Adrenal gland (tissue), 12 donors: ENCODE data around the gene LARP4B. TPM values are rescaled to one million over a fixed set of nuclear protein-coding genes. Genes with fewer than 3 reads are reported as not detected.

Experiments used
- DNase-seq, 7 donors: peaks; one replicate each; pipeline ENCODE4 v3.0.0-alpha.2; 2019 to 2020
- H3K27ac ChIP-seq, 5 donors: fragments of 200-600 bp; sonication (generic) in 4 of 5; 1 replicate in 3 of 5; 2 replicates in 2 of 5; pipeline versions ENCODE4 v1.5.1 to v1.8.0; 2016 to 2020; ENCODE audit warnings: mild to moderate bottlenecking in 1 of 5
- H3K27me3 ChIP-seq: fragments of 200-600 bp; 2 replicates; pipeline ENCODE4 v1.8.0; 2021
- H3K36me3 ChIP-seq, 2 donors: fragments of 200-600 bp; replicated peaks in 1 of 2; 1 replicate in 1 of 2; 2 replicates in 1 of 2; pipeline versions ENCODE4 v1.5.1 to v1.8.0; 2018 to 2022
- H3K4me1 ChIP-seq, 2 donors: fragments of 200-600 bp; replicated peaks in 1 of 2; 1 replicate in 1 of 2; 2 replicates in 1 of 2; pipeline versions ENCODE4 v1.5.1 to v1.8.0; 2018 to 2021
- H3K4me3 ChIP-seq, 4 donors: fragments of 200-600 bp; sonication (generic) in 3 of 4; one replicate each; pipeline ENCODE4 v1.5.1; 2016 to 2018
- H3K9me3 ChIP-seq, 3 donors: fragments of 200-600 bp; sonication (generic) in 1 of 3; replicated peaks in 1 of 3; 1 replicate in 2 of 3; 2 replicates in 1 of 3; pipeline versions ENCODE4 v1.5.1 to v1.8.0; 2016 to 2021
- CTCF ChIP-seq, 6 experiments: fragments of 450-650 bp in 4 of 6; fragments of 200-600 bp in 2 of 6; sonication (generic) in 1 of 6; IDR thresholded peaks; 1 replicate in 5 of 6; 2 replicates in 1 of 6; pipeline versions ENCODE4 v1.5.1 to v1.8.0; 2016 to 2021; ENCODE audit warnings: antibody characterized with exemption in 6 of 6, mild to moderate bottlenecking in 2 of 6, moderate library complexity in 1 of 6
- POLR2A ChIP-seq, 2 donors: fragments of 450-650 bp; IDR thresholded peaks; one replicate each; pipeline ENCODE4 v1.6.1; 2017; ENCODE audit warnings: antibody characterized with exemption in 2 of 2, mild to moderate bottlenecking in 2 of 2, moderate library complexity in 1 of 2
- WGBS, 4 donors: extraction: QIAGEN DNeasy Blood & Tissue Kit in 2 of 4; methylation state at CpG; one replicate each; pipeline versions ENCODE4 v1.1.5 to v1.1.7; 2013 to 2017; 5-methylcytosine and 5-hydroxymethylcytosine counted together
- intact Hi-C, 2 donors: fragments of 100-400 bp; cut with DNase I; formaldehyde crosslinking; loops; one replicate each; pipeline versions ENCODE4 v1.14.1 to v1.15.0; 2022 to 2023
- polyA plus RNA-seq, 3 donors: library from polyadenylated mRNA; stranded (reverse); fragments of 200-250 nt in 2 of 3; fragments of 350-450 nt in 1 of 3; fragmentation: Illumina TruSeq in 1 of 3; extraction: RNeasy Lipid Tissue Mini Kit (QIAGEN cat#74804) in 1 of 3; gene quantifications; one replicate each; pipeline ENCODE4 v1.2.3, GENCODE V29; 2013 to 2014
- total RNA-seq, 9 donors: library from RNA; depleted of rRNA in 4 of 9; stranded (reverse); fragments of >200 nt in 4 of 9; fragments of 120-200 nt in 1 of 9; fragmentation: NEBNext Ultra II Directional in 1 of 9; extraction: Animal tissue kit (Norgen Biotek cat#: 25700) in 1 of 9; gene quantifications; one replicate each; pipeline versions ENCODE4 v1.1.0 to v1.2.4, GENCODE V29; 2013 to 2023
- donor health status: healthy with polysubstance abuse.
- donor health status: Bipolar disorder and iron deficiency.
- donor health status: DM: yes; HTN: yes; CAD: no.
- donor health status: DM: no; HTN: no; CAD: no.
- donor health status: DM: no; HTN: no; CAD: no.
- donor health status: DM: yes; HTN: yes; CAD: no.

Gene LARP4B
- total and polyA plus RNA-seq, 12 donors: 17.2 to 145 (median 66.8) TPM

GRCh38 chr10:816091-816477 lies 115.4 kb downstream of the LARP4B start:
- Histone ChIP-seq H3K27me3 (no peaks in the 10 kb centered on the region), H3K36me3 (peaks cover 0 to 95% of the 10 kb centered on the region in 2 donors), H3K27ac (no peak overlapping the region), H3K4me3 (no peak overlapping the region), H3K4me1 (no peaks in the 10 kb centered on the region), H3K9me3 (no peaks in the 10 kb centered on the region)
- DNase-seq: no peak
- intact Hi-C loops: no loop called here
- 85 to 95% (median 91%) methylated on average over 6 of the region's 6 CpGs for WGBS, 4 donors
- TF ChIP-seq POLR2A (IDR thresholded peaks at IDR 0.05): no peak
- no peak for TF ChIP-seq CTCF (IDR thresholded peaks at IDR 0.05)

- WGBS, 4 donors: 94 to 97% (median 96%) methylated on average over 19 of the region's 19 CpGs
- no peak for DNase-seq
These were observed 116.0 kb downstream of the LARP4B start for GRCh38 chr10:815338-816090.

GRCh38 chr10:814536-815302 lies 116.8 kb downstream of the LARP4B start:
- H3K4me3 ChIP-seq: no peak overlapping the region
- H3K27me3 ChIP-seq: no peaks in the 10 kb centered on the region
- no peak overlapping the region for H3K27ac ChIP-seq
- no peak for DNase-seq
- intact Hi-C loops: no loop called here
- TF ChIP-seq POLR2A (IDR thresholded peaks at IDR 0.05) (no peak), CTCF (IDR thresholded peaks at IDR 0.05) (no peak)
- H3K36me3 ChIP-seq: peaks cover 0 to 84% of the 10 kb centered on the region in 2 donors
- WGBS, 4 donors: 93 to 97% (median 95%) methylated on average over 33 to 34 of the region's 34 CpGs
- no peaks in the 10 kb centered on the region for H3K4me1 ChIP-seq
- H3K9me3 ChIP-seq: no peaks in the 10 kb centered on the region

More at GRCh38 chr10:815338-816090, 116.0 kb downstream of the LARP4B start:
- H3K4me3 ChIP-seq: no peak overlapping the region
- intact Hi-C loops: no loop called here
- H3K9me3 ChIP-seq: no peaks in the 10 kb centered on the region
- no peaks in the 10 kb centered on the region for H3K4me1 ChIP-seq
- H3K27me3 ChIP-seq: no peaks in the 10 kb centered on the region
- no peak for TF ChIP-seq CTCF (IDR thresholded peaks at IDR 0.05)
- no peak for TF ChIP-seq POLR2A (IDR thresholded peaks at IDR 0.05)
- H3K36me3 ChIP-seq: peaks cover 0 to 89% of the 10 kb centered on the region in 2 donors
- H3K27ac ChIP-seq: no peak overlapping the region

GRCh38 chr10:813286-813685 lies 118.2 kb downstream of the LARP4B start:
- peaks cover 0 to 79% of the 10 kb centered on the region in 2 donors for H3K36me3 ChIP-seq
- H3K4me1 ChIP-seq: no peaks in the 10 kb centered on the region
- H3K9me3 ChIP-seq: no peaks in the 10 kb centered on the region
- H3K27me3 ChIP-seq: no peaks in the 10 kb centered on the region
- no peak overlapping the region for H3K4me3 ChIP-seq
- 80 to 93% (median 88%) methylated on average over 6 of the region's 6 CpGs for WGBS, 4 donors
- no peak for TF ChIP-seq CTCF (IDR thresholded peaks at IDR 0.05)
- no peak for TF ChIP-seq POLR2A (IDR thresholded peaks at IDR 0.05)
- intact Hi-C loops: no loop called here
- H3K27ac ChIP-seq: no peak overlapping the region
- no peak for DNase-seq
